ES-I3 (cell line): ENCODE data around the gene ZSCAN10.

Experiments used
- H3K36me3 ChIP-seq: 2 replicates; pipeline ENCODE4 v1.6.1; 2013; ENCODE audit warnings: mild to moderate bottlenecking, low read length, control low read depth, moderate library complexity; ENCODE audit not compliant: insufficient read depth
- H3K4me1 ChIP-seq: 2 replicates; pipeline ENCODE4 v1.6.1; 2013; ENCODE audit warnings: mild to moderate bottlenecking, control low read depth, low read length; ENCODE audit not compliant: insufficient read depth
- H3K9ac ChIP-seq: 2 replicates; pipeline ENCODE4 v1.6.1; 2013; ENCODE audit warnings: low read depth, mild to moderate bottlenecking, low read length, moderate library complexity
- H3K9me3 ChIP-seq: 2 replicates; pipeline ENCODE4 v1.6.1; 2013; ENCODE audit warnings: mild to moderate bottlenecking, low read length, moderate library complexity; ENCODE audit not compliant: control insufficient read depth, insufficient read depth

The ZSCAN10 gene

GRCh38 chr16:3051009-3051408 is 48.1 kb downstream of the ZSCAN10 start:
- Histone ChIP-seq H3K36me3 (no peaks in the 10 kb centered on the region), H3K4me1 (no peaks in the 10 kb centered on the region), H3K9me3 (no peaks in the 10 kb centered on the region), H3K9ac (no peak overlapping the region)

- Histone ChIP-seq H3K9ac (no peak overlapping the region), H3K9me3 (no peaks in the 10 kb centered on the region)
Measured at GRCh38 chr16:3050487-3050886, 48.6 kb downstream of the ZSCAN10 start.

DNA sequence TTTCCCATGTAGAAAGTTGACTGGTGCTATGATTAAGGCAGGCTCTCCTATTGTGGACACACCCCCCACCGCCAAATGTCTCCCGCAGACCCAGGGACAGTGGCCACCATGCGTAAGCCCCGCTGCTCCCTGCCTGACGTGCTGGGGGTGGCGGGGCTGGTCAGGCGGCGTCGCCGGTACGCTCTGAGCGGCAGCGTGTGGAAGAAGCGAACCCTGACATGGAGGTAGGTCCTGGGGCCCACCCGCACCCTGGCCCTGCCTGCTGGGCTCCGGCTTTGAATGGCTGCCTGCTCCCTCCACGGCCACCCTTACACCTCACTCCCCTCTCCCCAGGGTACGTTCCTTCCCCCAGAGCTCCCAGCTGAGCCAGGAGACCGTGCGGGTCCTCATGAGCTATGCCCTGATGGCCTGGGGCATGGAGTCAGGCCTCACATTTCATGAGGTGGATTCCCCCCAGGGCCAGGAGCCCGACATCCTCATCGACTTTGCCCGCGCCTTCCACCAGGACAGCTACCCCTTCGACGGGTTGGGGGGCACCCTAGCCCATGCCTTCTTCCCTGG is 49.1 kb downstream of the ZSCAN10 start:
- no peaks in the 10 kb centered on the region for H3K9me3 ChIP-seq
- H3K36me3 ChIP-seq: no peaks in the 10 kb centered on the region
- no peak overlapping the region for H3K9ac ChIP-seq
- H3K4me1 ChIP-seq: no peaks in the 10 kb centered on the region

More at GRCh38 chr16:3050487-3050886, 48.6 kb downstream of the ZSCAN10 start:
- H3K4me1 ChIP-seq: no peaks in the 10 kb centered on the region
- no peaks in the 10 kb centered on the region for H3K36me3 ChIP-seq

- H3K9ac ChIP-seq: peak overlapping the region; percentile 75; the same call in 1 of the 2 replicates
- H3K36me3 ChIP-seq: no peaks in the 10 kb centered on the region
- H3K9me3 ChIP-seq: no peaks in the 10 kb centered on the region
- no peaks in the 10 kb centered on the region for H3K4me1 ChIP-seq
Measured at GRCh38 chr16:3047387-3047720, 51.7 kb downstream of the ZSCAN10 start.

- Histone ChIP-seq H3K4me1 (no peaks in the 10 kb centered on the region), H3K9ac (peak overlapping the region; percentile 75), H3K9me3 (no peaks in the 10 kb centered on the region), H3K36me3 (no peaks in the 10 kb centered on the region)
Measured at GRCh38 chr16:3046641-3047386, 52.3 kb downstream of the ZSCAN10 start.

GRCh38 chr16:3045758-3046640 is 53.1 kb downstream of the ZSCAN10 start, which contains the start of gene MMP25:
Gene MMP25, plus strand, starts transcription at chr16:3046561. Its CDS starts 357 bp downstream, at chr16:3046918.
- H3K36me3 ChIP-seq: no peaks in the 10 kb centered on the region
- H3K9ac ChIP-seq: peak within 1 kb of the TSS; percentile 75
- no peaks in the 10 kb centered on the region for H3K9me3 ChIP-seq
- H3K4me1 ChIP-seq: no peaks in the 10 kb centered on the region

- Histone ChIP-seq H3K9me3 (no peaks in the 10 kb centered on the region), H3K36me3 (no peaks in the 10 kb centered on the region), H3K9ac (no peak overlapping the region), H3K4me1 (no peaks in the 10 kb centered on the region)
Measured at GRCh38 chr16:3044708-3045107, 54.4 kb downstream of the ZSCAN10 start.

DNA sequence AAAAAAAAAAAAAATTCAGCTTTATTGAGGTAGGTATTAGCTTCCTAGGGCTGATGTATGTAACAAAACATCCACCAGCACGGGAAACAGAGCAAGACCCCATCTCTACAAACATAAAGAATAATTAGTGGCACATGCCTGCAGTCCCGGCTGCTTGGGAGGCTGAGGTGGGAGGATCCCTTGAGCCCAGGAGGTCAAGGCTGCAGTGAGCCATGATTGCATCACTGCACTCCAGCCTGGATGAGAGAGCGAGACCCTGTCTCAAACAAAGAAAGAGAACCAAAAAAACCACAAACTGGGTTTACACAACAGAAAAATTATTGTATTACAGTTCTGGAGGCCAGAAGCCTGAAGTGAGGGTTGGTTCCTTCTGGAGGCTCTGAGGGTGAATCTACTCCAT is 56.7 kb downstream of the ZSCAN10 start:
- H3K4me1 ChIP-seq: no peaks in the 10 kb centered on the region
- H3K9me3 ChIP-seq: no peaks in the 10 kb centered on the region
- no peak overlapping the region for H3K9ac ChIP-seq
- H3K36me3 ChIP-seq: no peaks in the 10 kb centered on the region

- H3K9me3 ChIP-seq: no peaks in the 10 kb centered on the region
- H3K4me1 ChIP-seq: no peaks in the 10 kb centered on the region
- H3K9ac ChIP-seq: no peak overlapping the region
- H3K36me3 ChIP-seq: no peaks in the 10 kb centered on the region
Measured at GRCh38 chr16:3038896-3039295, 60.2 kb downstream of the ZSCAN10 start.
